GM18870 (cell line): ENCODE measurements around the gene COPA.

Source experiments
- ATAC-seq: cut with Tn5 transposase; IDR thresholded peaks from one replicate; pipeline ENCODE4 v1.9.1; 2021; ENCODE audit warnings: moderate library complexity; ENCODE audit not compliant: unreplicated experiment

The COPA gene

DNA sequence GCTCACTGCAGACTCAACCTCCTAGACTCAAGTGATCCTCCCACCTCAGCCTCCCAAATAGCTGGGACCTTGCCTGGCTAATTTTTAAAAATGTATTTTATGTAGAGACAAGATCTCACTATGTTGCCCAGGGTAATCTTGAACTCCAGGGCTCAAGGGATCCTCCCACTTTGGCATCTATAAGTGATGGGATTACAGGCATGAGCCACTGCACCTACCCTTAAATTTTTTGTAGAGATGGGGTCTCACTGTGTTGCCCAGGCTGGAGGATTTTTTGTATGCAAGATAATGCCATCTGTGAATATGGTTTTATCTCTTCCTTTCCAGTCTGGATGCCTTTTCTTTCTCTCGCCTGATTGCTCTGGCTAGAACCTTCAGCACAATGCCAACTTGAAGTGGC lies 72.0 kb downstream of the COPA start:
- no peak for ATAC-seq

GRCh38 chr1:160267284-160267991 lies 75.6 kb downstream of the COPA start:
- no peak for ATAC-seq

- ATAC-seq: no peak
Measured at GRCh38 chr1:160264795-160265307, 78.2 kb downstream of the COPA start.

GRCh38 chr1:160261893-160262794 lies 80.9 kb downstream of the COPA start, which contains the start of gene DCAF8:
TSS of gene DCAF8 (minus strand) at chr1:160262549. CDS start at chr1:160244008, 18,541 bp downstream.
- peak; percentile 66 for ATAC-seq

- peak; percentile 26 for ATAC-seq
Measured at GRCh38 chr1:160261556-160261892, 81.5 kb downstream of the COPA start.

DNA sequence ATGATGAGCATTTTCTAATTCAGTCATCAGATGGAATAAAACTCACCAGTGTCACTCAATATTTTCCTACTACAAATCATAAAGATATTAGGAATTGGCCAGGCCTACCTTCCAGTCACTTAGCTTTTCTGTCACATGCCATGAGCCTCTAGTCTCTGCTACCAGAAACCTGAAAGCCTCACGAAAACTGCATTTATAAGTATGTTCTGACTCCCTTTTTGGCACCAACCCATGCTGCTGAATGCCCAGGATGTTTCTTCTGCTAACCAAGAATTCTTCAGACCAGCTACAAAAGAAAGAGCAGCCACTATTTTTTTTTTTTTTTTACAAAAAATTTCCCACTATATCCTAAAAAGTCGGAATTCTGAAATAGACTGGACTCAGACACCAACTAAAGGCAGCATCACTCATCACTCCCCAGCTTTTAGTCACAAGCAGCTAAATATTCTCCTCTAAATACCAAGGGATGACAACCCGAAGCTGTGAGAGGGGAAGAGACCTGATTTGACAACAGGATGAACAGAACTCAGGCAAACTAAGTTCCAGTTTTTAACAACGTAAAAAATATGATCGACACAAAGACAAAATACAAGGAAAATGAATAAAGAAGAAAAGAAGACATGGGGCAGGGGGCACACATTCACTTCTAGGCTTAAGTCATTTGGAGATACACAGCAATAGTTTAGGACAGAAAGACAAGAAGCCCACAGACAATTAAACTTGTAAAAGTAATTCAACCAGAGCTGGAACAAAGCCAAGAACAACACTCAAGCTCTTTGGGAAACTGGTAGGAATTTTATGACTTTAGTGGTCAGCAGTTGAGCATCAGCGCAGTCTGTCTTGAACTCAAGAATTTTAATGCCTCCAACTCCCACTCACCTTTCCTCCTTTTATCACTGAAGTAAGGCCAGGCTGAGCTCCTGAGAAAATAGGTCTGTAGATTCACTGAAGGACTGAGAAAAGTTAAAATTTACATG lies 82.4 kb downstream of the COPA start:
- no peak for ATAC-seq

DNA sequence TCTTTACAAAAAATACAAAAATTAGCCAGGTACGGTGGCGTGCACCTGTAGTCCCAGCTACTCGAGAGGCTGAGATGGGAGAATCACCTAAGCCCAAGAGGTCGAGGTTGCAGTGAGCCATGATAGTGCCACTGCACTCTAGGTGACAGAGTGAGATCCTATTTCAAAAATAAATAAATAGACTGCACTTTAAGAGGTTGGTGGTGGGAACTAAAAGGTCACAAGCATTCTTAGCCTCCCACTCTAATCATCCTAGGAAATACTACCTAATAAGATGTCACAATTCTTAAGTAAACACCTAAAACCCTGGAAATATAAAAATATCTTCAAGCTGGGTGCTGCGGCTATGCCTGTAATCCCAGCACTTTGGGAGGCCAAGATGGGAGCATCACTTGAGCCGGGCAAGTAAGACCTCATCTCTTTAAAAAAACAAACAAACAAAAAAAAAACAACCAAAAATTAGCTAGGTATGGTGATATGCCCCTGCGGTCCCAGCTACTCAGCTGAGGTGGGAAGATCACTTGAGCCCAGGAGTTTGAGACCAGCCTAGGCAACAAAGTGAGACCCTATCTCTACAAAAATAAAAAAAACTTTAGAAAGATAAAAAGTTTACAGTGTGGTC lies 84.8 kb downstream of the COPA start:
- ATAC-seq: no peak

DNA sequence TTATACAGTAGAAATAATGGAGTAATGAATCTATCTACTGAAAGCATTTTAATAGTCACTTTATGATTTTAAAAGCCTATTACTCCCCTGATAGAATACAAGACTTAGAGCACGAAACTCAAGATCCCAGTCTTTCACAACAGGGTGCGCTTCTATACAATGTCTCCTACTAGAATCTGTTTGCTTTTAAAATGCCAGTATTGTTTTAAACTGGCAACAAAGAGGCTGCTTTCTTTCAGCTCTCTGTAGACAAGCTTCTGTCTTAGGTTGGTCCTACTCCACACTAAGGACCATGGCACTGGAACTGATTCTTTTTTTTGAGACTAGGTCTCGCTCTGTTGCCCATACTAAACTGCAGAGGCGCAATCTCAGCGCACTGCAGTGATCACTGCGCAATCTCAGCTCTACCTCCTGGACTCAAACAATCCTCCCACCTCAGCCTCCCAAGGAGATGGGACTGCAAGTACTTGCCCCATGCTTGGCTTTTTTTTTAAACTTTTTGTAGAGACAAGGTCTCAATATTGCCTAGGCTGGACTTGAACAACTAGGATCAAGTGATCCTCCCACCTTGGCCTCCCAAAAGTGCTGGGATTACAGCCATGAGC lies 85.5 kb downstream of the COPA start:
- no peak for ATAC-seq

DNA sequence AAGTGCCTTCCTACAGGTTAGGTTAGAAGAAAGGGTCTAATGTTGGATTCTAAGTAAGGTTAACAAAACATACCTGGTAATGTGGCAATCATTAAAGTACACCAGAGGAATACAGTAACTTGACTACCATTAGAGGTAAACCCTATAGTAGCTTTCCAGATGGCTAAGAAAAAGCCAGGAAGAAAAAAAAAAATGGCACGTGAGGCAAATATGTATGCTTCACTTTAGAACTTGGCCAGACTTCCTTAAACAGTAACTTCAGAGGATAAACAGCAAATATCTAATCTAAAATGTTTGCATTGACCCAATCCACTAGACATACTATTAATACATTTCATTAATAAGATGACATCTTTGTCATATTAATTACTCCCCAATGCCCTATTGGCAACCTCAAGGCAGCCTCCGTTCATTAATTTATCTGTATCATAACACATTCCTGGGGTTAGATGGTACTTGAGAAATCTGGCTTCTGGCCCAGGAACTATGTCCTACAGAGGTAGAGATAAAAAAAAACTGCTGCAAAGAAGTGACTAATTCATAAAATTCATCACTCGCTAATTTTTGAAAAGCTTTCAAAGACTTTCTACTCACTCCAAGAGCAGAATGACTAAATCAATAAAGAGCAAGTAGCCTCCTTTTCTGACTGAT lies 86.5 kb downstream of the COPA start:
- no peak for ATAC-seq

DNA sequence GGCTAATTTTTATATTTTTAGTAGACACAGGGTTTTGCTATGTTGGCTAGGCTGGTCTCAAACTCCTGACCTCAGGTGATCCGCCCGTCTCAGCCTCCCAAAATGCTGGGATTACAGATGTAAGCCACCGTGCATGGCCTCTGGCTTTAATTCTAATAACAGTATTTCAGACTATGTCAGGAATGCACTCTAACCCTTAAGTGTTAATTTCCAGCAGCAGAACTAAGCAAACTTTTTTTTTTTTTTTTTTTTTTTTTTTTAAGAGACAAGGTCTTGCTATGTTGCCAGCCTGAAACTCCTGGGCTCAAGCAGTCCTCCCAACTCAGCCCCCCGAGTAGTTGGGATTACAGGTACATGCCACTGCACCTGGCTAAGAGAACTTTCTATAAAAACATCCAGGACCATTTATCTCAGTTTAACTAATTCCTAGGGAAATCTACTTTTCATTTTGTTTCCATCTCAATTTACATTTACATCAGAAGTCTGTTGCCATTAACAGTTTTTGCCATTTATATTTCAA lies 87.2 kb downstream of the COPA start:
- ATAC-seq: no peak

GRCh38 chr1:160251687-160252526 lies 91.1 kb downstream of the COPA start:
- no peak for ATAC-seq

- no peak for ATAC-seq
Measured at GRCh38 chr1:160251011-160251410, 92.0 kb downstream of the COPA start.

GRCh38 chr1:160247053-160247452 lies 96.0 kb downstream of the COPA start:
- no peak for ATAC-seq

GRCh38 chr1:160245434-160245833 lies 97.6 kb downstream of the COPA start:
- ATAC-seq: no peak

GRCh38 chr1:160244209-160244608 lies 98.8 kb downstream of the COPA start:
- ATAC-seq: no peak

DNA sequence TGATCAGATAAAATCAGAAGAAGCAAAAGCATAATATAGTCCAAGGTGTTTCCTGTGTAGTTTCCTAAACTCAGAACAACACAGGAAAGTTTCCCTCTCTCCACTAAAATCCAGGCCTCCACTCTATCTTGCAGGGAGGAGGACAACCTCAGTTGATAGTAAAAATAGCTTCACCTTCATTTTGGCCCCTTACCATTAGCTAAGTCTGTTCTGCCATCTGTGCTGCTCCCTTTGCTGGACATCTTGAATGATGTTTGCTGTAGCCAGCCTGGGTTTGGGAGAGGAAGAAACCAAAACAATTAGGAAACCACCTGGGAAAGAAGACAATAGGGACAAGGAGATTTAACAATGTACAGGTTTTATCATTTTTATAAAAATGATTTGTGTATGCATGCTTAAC lies 99.3 kb downstream of the COPA start:
- no peak for ATAC-seq

DNA sequence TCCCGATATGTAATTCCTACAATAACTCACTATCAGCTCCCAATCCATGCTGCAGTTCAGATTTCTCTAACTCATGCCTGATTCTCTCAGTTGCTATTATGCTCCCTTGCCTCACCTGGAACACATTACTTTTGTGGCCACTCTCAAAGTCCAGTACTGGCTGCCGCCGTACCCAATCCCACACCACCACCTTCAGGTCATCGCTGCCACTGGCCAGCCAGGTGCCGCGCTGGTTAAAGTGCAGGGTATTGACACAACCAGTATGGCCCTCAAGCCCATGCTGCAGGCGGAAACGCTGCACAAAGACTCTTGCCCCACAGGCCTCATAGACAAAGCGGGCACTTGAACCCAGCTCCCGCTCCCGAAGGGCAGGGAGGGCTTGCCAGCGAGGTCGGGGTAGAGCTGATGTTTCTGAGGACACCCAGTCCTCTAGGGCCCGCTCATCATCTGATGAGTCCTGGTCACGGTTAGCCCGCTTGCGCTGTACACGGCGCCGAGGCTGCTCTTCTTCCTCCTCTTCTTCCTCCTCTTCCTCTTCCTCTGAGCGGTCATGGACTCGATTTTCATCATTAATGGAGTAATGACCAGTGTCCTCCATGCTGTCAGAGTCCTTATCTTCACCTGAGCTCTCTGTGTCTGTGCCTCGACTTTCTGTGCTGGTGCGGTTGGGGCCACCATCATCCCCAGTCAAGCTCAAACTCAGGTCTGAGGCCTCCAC lies 103.3 kb downstream of the COPA start:
- ATAC-seq: no peak
